GM19397 (cell line): ENCODE results near the gene SIK3.
"Not testable (repeated sequence)": the region's sequence is repeated elsewhere in the genome, so short reads cannot be mapped to it uniquely, and the experiment has no call there.

ENCODE experiments used
- ATAC-seq: cut with Tn5 transposase; IDR thresholded peaks from one replicate; pipeline ENCODE4 v1.9.1; 2021; ENCODE audit warnings: mild to moderate bottlenecking, moderate library complexity; ENCODE audit not compliant: unreplicated experiment

The SIK3 gene

GRCh38 chr11:117050121-117050520 is 48.1 kb downstream of the SIK3 start:
- ATAC-seq, result not testable (repeated sequence)

- ATAC-seq, result not testable (repeated sequence)
These were observed 51.6 kb downstream of the SIK3 start for GRCh38 chr11:117046627-117047026.

GRCh38 chr11:117045956-117046355 is 52.3 kb downstream of the SIK3 start:
- ATAC-seq, result no peak

- no peak for ATAC-seq
These were observed 53.0 kb downstream of the SIK3 start for GRCh38 chr11:117045196-117045595.

- no peak for ATAC-seq
These were observed 53.8 kb downstream of the SIK3 start for GRCh38 chr11:117044287-117045035.

GRCh38 chr11:117042689-117043088 is 55.5 kb downstream of the SIK3 start:
- ATAC-seq, result no peak

GRCh38 chr11:117039900-117040299 is 58.3 kb downstream of the SIK3 start:
- no peak for ATAC-seq

- no peak for ATAC-seq
These were observed 59.0 kb downstream of the SIK3 start for GRCh38 chr11:117039270-117039669.

- ATAC-seq, result no peak
These were observed 60.3 kb downstream of the SIK3 start for GRCh38 chr11:117037975-117038350.

- ATAC-seq, result no peak
These were observed 60.8 kb downstream of the SIK3 start for GRCh38 chr11:117037279-117037974.

GRCh38 chr11:117034901-117035300 is 63.3 kb downstream of the SIK3 start:
- no peak for ATAC-seq

GRCh38 chr11:117026593-117027330 is 71.5 kb downstream of the SIK3 start:
- no peak for ATAC-seq

GRCh38 chr11:117023707-117024106 is 74.5 kb downstream of the SIK3 start:
- not testable (repeated sequence) for ATAC-seq

GRCh38 chr11:117023178-117023577 is 75.0 kb downstream of the SIK3 start:
- no peak for ATAC-seq

GRCh38 chr11:117022526-117022925 is 75.7 kb downstream of the SIK3 start:
- ATAC-seq, result no peak

GRCh38 chr11:117020869-117021564 is 77.2 kb downstream of the SIK3 start:
- ATAC-seq, result no peak

- no peak for ATAC-seq
These were observed 77.9 kb downstream of the SIK3 start for GRCh38 chr11:117020287-117020686.

- ATAC-seq, result no peak
These were observed 78.4 kb downstream of the SIK3 start for GRCh38 chr11:117019871-117020270.

GRCh38 chr11:117017456-117017855 is 80.8 kb downstream of the SIK3 start:
- no peak for ATAC-seq

- no peak for ATAC-seq
These were observed 81.5 kb downstream of the SIK3 start for GRCh38 chr11:117016747-117017146.

- ATAC-seq, result no peak
These were observed 82.0 kb downstream of the SIK3 start for GRCh38 chr11:117016246-117016645.
